HEK293T (cell line): ENCODE data around the gene PHF14.
"Not testable (repeated sequence)": the region's sequence is repeated elsewhere in the genome, so short reads cannot be mapped to it uniquely, and the experiment has no call there.

Experiments
- ARNT ChIP-seq: fragments of 450-650 bp; IDR thresholded peaks from 2 replicates; pipeline ENCODE4 v1.6.1; 2017; ENCODE audit warnings: mild to moderate bottlenecking
- ELF4 ChIP-seq: fragments of 450-650 bp; IDR thresholded peaks from 2 replicates; pipeline ENCODE4 v1.6.1; 2017; ENCODE audit warnings: antibody characterized with exemption
- FOXK2 ChIP-seq: fragments of 450-650 bp; IDR thresholded peaks from 2 replicates; pipeline ENCODE4 v1.6.1; 2016; ENCODE audit warnings: mild to moderate bottlenecking
- HDGF ChIP-seq: fragments of 450-650 bp; IDR thresholded peaks from 2 replicates; pipeline ENCODE4 v1.6.1; 2017; ENCODE audit warnings: antibody characterized with exemption, borderline replicate concordance
- NFRKB ChIP-seq: fragments of 450-650 bp; IDR thresholded peaks from 2 replicates; pipeline ENCODE4 v1.6.1; 2016; ENCODE audit warnings: mild to moderate bottlenecking, moderate library complexity
- SUZ12 ChIP-seq: fragments of 450-650 bp; IDR thresholded peaks from 2 replicates; pipeline ENCODE4 v1.6.1; 2016; ENCODE audit warnings: mild to moderate bottlenecking
- TF ChIP-seq, protein P1 (sequence below): fragments of 450-650 bp; IDR thresholded peaks from 2 replicates; pipeline ENCODE4 v1.6.1; 2016

DNA sequence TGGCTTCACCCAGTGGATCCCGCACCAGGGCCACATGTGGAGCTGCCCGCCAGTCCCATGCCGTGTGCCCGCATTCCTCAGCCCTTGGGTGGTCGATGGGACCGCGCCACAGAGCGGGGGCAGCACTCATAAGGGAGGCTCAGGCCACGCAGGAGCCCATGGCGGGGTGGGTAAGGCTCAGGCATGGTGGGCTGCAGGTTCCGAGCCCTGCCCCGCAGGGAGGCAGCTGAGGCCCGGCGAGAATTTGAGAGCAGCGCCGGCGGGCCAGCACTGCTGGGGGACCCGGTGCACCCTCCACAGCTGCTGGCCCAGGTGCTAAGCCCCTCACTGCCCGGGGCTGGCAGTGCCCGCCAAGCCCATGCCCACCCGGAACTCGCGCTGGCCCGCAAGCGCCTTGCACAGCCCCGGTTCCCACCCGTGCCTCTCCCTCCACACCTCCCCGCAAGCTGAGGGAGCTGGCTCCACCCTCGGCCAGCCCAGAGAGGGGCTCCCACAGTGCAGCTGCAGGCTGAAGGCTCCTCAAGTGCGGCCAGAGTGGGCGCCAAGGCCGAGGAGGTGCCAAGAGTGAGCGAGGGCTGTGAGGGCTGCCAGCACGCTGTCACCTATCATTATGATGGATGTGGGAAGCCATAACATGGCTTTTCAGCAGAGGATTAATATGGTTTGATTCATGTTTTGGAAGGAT lies 22.0 kb downstream of the PHF14 start:
- not testable (repeated sequence) for TF ChIP-seq HDGF, FOXK2, SUZ12, NFRKB, ELF4, ARNT
- TF ChIP-seq, protein P1, sequence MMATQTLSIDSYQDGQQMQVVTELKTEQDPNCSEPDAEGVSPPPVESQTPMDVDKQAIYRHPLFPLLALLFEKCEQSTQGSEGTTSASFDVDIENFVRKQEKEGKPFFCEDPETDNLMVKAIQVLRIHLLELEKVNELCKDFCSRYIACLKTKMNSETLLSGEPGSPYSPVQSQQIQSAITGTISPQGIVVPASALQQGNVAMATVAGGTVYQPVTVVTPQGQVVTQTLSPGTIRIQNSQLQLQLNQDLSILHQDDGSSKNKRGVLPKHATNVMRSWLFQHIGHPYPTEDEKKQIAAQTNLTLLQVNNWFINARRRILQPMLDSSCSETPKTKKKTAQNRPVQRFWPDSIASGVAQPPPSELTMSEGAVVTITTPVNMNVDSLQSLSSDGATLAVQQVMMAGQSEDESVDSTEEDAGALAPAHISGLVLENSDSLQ = not testable (repeated sequence)
